Left cardiac atrium (tissue), 4 donors: ENCODE measurements around the gene SIN3A. TPM values are rescaled to one million over a fixed set of nuclear protein-coding genes. Genes with fewer than 3 reads are reported as not detected.

Experiments used
- ATAC-seq, 2 donors: fragments of 200-7000 bp; cut with Tn5 transposase; one replicate each; pipeline ENCODE4 v1.9.1; 2020; ENCODE audit warnings: mild to moderate bottlenecking in 2 of 2, moderate library complexity in 2 of 2
- DNase-seq: peaks from one replicate; pipeline ENCODE4 v3.0.0-alpha.2; 2020
- intact Hi-C, 2 donors: fragments of 100-400 bp; cut with DNase I; formaldehyde crosslinking; loops; one replicate each; pipeline versions ENCODE4 v1.14.1 to v1.15.1; 2022 to 2023
- microRNA-seq, 2 donors: library from miRNA; unstranded; fragments of <30 nt; microRNA quantifications; one replicate each; pipeline ENCODE4 v1.2.0, GENCODE V29; 2020
- total RNA-seq, 2 donors: library from RNA; stranded (reverse); fragmentation: NEBNext Ultra II Directional; extraction: Animal tissue kit (Norgen Biotek cat#: 25700); gene quantifications; one replicate each; pipeline ENCODE4 v1.2.1, GENCODE V29; 2021
- donor health status: DM: no; HTN: yes; CAD: no.
- donor health status: DM: no; HTN: yes; CAD: no; lungs with severe emphysema.
- donor health status: DM: yes; HTN: yes; CAD: no.
- donor health status: Dilated cardiomyopathy.

The SIN3A gene
- total RNA-seq, 2 donors from 2014 or later, result 32.3 to 37.2 TPM

- DNase-seq, result no peak
- intact Hi-C loops, result no loop called here
- no peak for ATAC-seq
These were observed 129.8 kb downstream of the SIN3A start for GRCh38 chr15:75321711-75322110.

Small RNA genes within 50 kb of the gene (microRNA-seq; reads per million reads assigned to microRNA genes)
- 0 reads per million in 2 donors for gene MIR631

Other genes with a start within 250 kb of the SIN3A start
- 10 to 100 TPM in 1 of 2 donors, 1 to 10 TPM in 1; 9.0 to 14.2 TPM for gene C15orf39, start 249.8 kb downstream of the SIN3A start, total RNA-seq
- not detected for gene GOLGA6C, start 193.4 kb downstream of the SIN3A start, total RNA-seq
- gene GOLGA6D, start 168.9 kb downstream of the SIN3A start, total RNA-seq, result not detected
- 10 to 100 TPM; 31.9 to 35.5 TPM for gene COMMD4, start 115.6 kb downstream of the SIN3A start, total RNA-seq
- gene NEIL1, start 104.7 kb downstream of the SIN3A start, total RNA-seq, result 10 to 100 TPM in 1 of 2 donors, 1 to 10 TPM in 1; 9.5 to 12.1 TPM
- 100 to 1,000 TPM; 102 to 148 TPM for gene MAN2C1, start 83.1 kb downstream of the SIN3A start, total RNA-seq
- 10 to 100 TPM; 12.5 to 13.4 TPM for gene PTPN9, start 127.6 kb upstream of the SIN3A start, total RNA-seq
- gene SNUPN, start 174.0 kb upstream of the SIN3A start, total RNA-seq, result 10 to 100 TPM; 15.6 to 21.4 TPM
- 10 to 100 TPM; 44.1 to 49.9 TPM for gene IMP3, start 188.5 kb upstream of the SIN3A start, total RNA-seq
- gene SNX33, start 196.2 kb upstream of the SIN3A start, total RNA-seq, result 10 to 100 TPM; 14.3 to 17.0 TPM